Measurements from ENCODE around the gene BTAF1. TPM values are rescaled to one million over a fixed set of nuclear protein-coding genes. Genes with fewer than 3 reads are reported as not detected.

Gene BTAF1
- total RNA-seq, 1 experiment from 2014 or later, result 30.7 TPM

- Mint-ChIP-seq H3K4me1 (ENCODE audit: low read depth, unreplicated experiment) (no peaks in the 10 kb centered on the region), H3K27ac (ENCODE audit: unreplicated experiment) (no peak overlapping the region), H3K9me3 (ENCODE audit: low read depth, unreplicated experiment) (no peaks in the 10 kb centered on the region), H3K36me3 (ENCODE audit: insufficient read depth, unreplicated experiment) (peaks cover 6% of the 10 kb centered on the region), H3K4me3 (ENCODE audit: low read depth, unreplicated experiment) (no peak overlapping the region), H3K27me3 (ENCODE audit: unreplicated experiment) (no peaks in the 10 kb centered on the region)
- intact Hi-C loops (cut with micrococcal nuclease; ENCODE audit: unreplicated experiment), result no loop called here
- TF ChIP-seq CTCF (IDR thresholded peaks at IDR 0.05; ENCODE audit: unreplicated experiment), result no peak
- BruUV-seq (replicated peaks), result no TSS peak
- DNase-seq, result no peak
- CTCF ChIA-PET, result interaction anchor here (0.7 kb wide), 1 partner anchor 545 kb away, joined by 3 read pairs; no protein-coding TSS in a partner anchor
Observed at GRCh38 chr10:91941426-91941825, 17.9 kb downstream of the BTAF1 start.

GRCh38 chr10:91944880-91945630, 21.5 kb downstream of the BTAF1 start:
- no TSS peak for BruUV-seq (replicated peaks)
- CTCF ChIA-PET, result no interaction called here
- no peaks in the 10 kb centered on the region for H3K27me3 Mint-ChIP-seq (ENCODE audit: unreplicated experiment)
- no peaks in the 10 kb centered on the region for H3K9me3 Mint-ChIP-seq (ENCODE audit: low read depth, unreplicated experiment)
- TF ChIP-seq CTCF (IDR thresholded peaks at IDR 0.05; ENCODE audit: unreplicated experiment), result no peak
- intact Hi-C loops (cut with micrococcal nuclease; ENCODE audit: unreplicated experiment), result no loop called here
- H3K4me1 Mint-ChIP-seq (ENCODE audit: low read depth, unreplicated experiment), result no peaks in the 10 kb centered on the region
- no peak overlapping the region for H3K27ac Mint-ChIP-seq (ENCODE audit: unreplicated experiment)
- no peak overlapping the region for H3K4me3 Mint-ChIP-seq (ENCODE audit: low read depth, unreplicated experiment)
- DNase-seq, result no peak
- peaks cover 5% of the 10 kb centered on the region for H3K36me3 Mint-ChIP-seq (ENCODE audit: insufficient read depth, unreplicated experiment)

- Mint-ChIP-seq H3K4me3 (ENCODE audit: low read depth, unreplicated experiment) (no peak overlapping the region), H3K4me1 (ENCODE audit: low read depth, unreplicated experiment) (no peaks in the 10 kb centered on the region), H3K9me3 (ENCODE audit: low read depth, unreplicated experiment) (no peaks in the 10 kb centered on the region), H3K27ac (ENCODE audit: unreplicated experiment) (no peak overlapping the region), H3K27me3 (ENCODE audit: unreplicated experiment) (no peaks in the 10 kb centered on the region), H3K36me3 (ENCODE audit: insufficient read depth, unreplicated experiment) (peaks cover 8% of the 10 kb centered on the region)
- no peak for DNase-seq
- intact Hi-C loops (cut with micrococcal nuclease; ENCODE audit: unreplicated experiment), result no loop called here
- no TSS peak for BruUV-seq (replicated peaks)
- no peak for TF ChIP-seq CTCF (IDR thresholded peaks at IDR 0.05; ENCODE audit: unreplicated experiment)
- CTCF ChIA-PET, result interaction anchor here (1.2 kb wide), 1 partner anchor 11 kb away, joined by 3 read pairs; no protein-coding TSS in a partner anchor
Observed at GRCh38 chr10:91953600-91954160, 30.1 kb downstream of the BTAF1 start.

- CTCF ChIA-PET, result no interaction called here
Observed at GRCh38 chr10:91955114-91955513, 31.5 kb downstream of the BTAF1 start.

More at GRCh38 chr10:91955114-91955513, 31.5 kb downstream of the BTAF1 start:
- Mint-ChIP-seq H3K4me3 (ENCODE audit: low read depth, unreplicated experiment) (no peak overlapping the region), H3K4me1 (ENCODE audit: low read depth, unreplicated experiment) (no peaks in the 10 kb centered on the region), H3K27ac (ENCODE audit: unreplicated experiment) (no peak overlapping the region), H3K27me3 (ENCODE audit: unreplicated experiment) (no peaks in the 10 kb centered on the region), H3K9me3 (ENCODE audit: low read depth, unreplicated experiment) (no peaks in the 10 kb centered on the region), H3K36me3 (ENCODE audit: insufficient read depth, unreplicated experiment) (peaks cover 8% of the 10 kb centered on the region)
- intact Hi-C loops (cut with micrococcal nuclease; ENCODE audit: unreplicated experiment), result no loop called here
- DNase-seq, result no peak
- no TSS peak for BruUV-seq (replicated peaks)
- no peak for TF ChIP-seq CTCF (IDR thresholded peaks at IDR 0.05; ENCODE audit: unreplicated experiment)

Data from Calu3 (cell line).